Prostate gland (tissue), 2 donors: Measurements from ENCODE around the gene RARS1. TPM values are rescaled to one million over a fixed set of nuclear protein-coding genes. Genes with fewer than 3 reads are reported as not detected.

Experiments
- DNase-seq: peaks from one replicate; pipeline ENCODE4 v3.0.0-alpha.2; 2019; ENCODE audit warnings: low spot score
- H3K27ac ChIP-seq, 2 donors: fragments of 200-600 bp; sonication (generic); 2 replicates each; pipeline ENCODE4 v1.5.1; 2017 to 2019
- H3K27me3 ChIP-seq: fragments of 200-600 bp; sonication (generic); replicated peaks from 2 replicates; pipeline ENCODE4 v1.5.1; 2019; ENCODE audit not compliant: insufficient read depth
- H3K36me3 ChIP-seq, 2 donors: fragments of 200-600 bp; sonication (generic); 1 replicate in 1 of 2; 2 replicates in 1 of 2; pipeline versions ENCODE4 v1.5.1 to v1.8.1; 2017 to 2019
- H3K4me1 ChIP-seq: fragments of 200-600 bp; sonication (generic); replicated peaks from 2 replicates; pipeline ENCODE4 v1.5.1; 2019
- H3K4me3 ChIP-seq, 2 donors: fragments of 200-600 bp; sonication (generic); 2 replicates each; pipeline ENCODE4 v1.5.1; 2017 to 2019
- H3K9me3 ChIP-seq: fragments of 200-600 bp; sonication (generic); 2 replicates; pipeline ENCODE4 v1.5.1; 2017
- POLR2A ChIP-seq: fragments of 450-650 bp; IDR thresholded peaks from one replicate; pipeline ENCODE4 v1.6.1; 2016; ENCODE audit warnings: antibody characterized with exemption, mild to moderate bottlenecking
- POLR2AphosphoS5 ChIP-seq: sonication (generic); formaldehyde crosslinking; IDR thresholded peaks from one replicate; pipeline ENCODE4 v1.6.1; 2017; ENCODE audit warnings: antibody characterized with exemption
- WGBS: methylation state at CpG from one replicate; pipeline ENCODE4 v1.1.5; 2018; 5-methylcytosine and 5-hydroxymethylcytosine counted together
- intact Hi-C: fragments of 100-400 bp; cut with DNase I; formaldehyde crosslinking; loops from one replicate; pipeline ENCODE4 v1.14.2; 2022
- total RNA-seq, 2 donors: library from RNA; depleted of rRNA; stranded (reverse); fragments of >200 nt; gene quantifications; one replicate each; pipeline ENCODE4 v1.1.0, GENCODE V29; 2016
- TF ChIP-seq, protein P1 (sequence below), 4 experiments: fragments of 200-600 bp in 2 of 4; fragments of 450-650 bp in 2 of 4; sonication (generic) in 2 of 4; IDR thresholded peaks; 1 replicate in 3 of 4; 2 replicates in 1 of 4; pipeline ENCODE4 v1.5.1; 2016 to 2019; ENCODE audit warnings: antibody characterized with exemption in 4 of 4, mild to moderate bottlenecking in 2 of 4, moderate library complexity in 2 of 4

RARS1 gene
- total RNA-seq, 2 donors from 2014 or later: 71.6 to 86.6 TPM

DNA sequence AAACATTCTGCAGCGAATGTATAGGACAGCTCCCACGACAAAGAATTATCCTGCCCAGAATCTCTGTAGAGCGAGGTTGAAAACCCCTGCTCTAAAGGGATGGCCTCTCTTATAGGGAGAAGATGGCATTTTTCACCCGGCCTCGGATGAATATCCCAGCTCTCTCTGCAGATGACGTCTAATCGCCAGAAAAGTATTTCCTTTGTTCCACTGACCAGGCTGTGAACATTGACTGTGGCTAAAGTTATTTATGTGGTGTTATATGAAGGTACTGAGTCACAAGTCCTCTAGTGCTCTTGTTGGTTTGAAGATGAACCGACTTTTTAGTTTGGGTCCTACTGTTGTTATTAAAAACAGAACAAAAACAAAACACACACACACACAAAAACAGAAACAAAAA is 17.4 kb upstream of the RARS1 start:
- intact Hi-C loops: no loop called here
- Histone ChIP-seq H3K27ac (no peak overlapping the region), H3K9me3 (no peaks in the 10 kb centered on the region), H3K4me3 (no peak overlapping the region), H3K4me1 (no peaks in the 10 kb centered on the region), H3K27me3 (no peaks in the 10 kb centered on the region), H3K36me3 (peaks cover 0 to 2% of the 10 kb centered on the region in 2 donors)
- no peak for DNase-seq
- 91% methylated on average over 8 of the region's 8 CpGs for WGBS
- TF ChIP-seq POLR2AphosphoS5 (no peak), POLR2A (no peak)
- TF ChIP-seq, protein P1, sequence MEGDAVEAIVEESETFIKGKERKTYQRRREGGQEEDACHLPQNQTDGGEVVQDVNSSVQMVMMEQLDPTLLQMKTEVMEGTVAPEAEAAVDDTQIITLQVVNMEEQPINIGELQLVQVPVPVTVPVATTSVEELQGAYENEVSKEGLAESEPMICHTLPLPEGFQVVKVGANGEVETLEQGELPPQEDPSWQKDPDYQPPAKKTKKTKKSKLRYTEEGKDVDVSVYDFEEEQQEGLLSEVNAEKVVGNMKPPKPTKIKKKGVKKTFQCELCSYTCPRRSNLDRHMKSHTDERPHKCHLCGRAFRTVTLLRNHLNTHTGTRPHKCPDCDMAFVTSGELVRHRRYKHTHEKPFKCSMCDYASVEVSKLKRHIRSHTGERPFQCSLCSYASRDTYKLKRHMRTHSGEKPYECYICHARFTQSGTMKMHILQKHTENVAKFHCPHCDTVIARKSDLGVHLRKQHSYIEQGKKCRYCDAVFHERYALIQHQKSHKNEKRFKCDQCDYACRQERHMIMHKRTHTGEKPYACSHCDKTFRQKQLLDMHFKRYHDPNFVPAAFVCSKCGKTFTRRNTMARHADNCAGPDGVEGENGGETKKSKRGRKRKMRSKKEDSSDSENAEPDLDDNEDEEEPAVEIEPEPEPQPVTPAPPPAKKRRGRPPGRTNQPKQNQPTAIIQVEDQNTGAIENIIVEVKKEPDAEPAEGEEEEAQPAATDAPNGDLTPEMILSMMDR (IDR thresholded peaks at IDR 0.05): no peak

DNA sequence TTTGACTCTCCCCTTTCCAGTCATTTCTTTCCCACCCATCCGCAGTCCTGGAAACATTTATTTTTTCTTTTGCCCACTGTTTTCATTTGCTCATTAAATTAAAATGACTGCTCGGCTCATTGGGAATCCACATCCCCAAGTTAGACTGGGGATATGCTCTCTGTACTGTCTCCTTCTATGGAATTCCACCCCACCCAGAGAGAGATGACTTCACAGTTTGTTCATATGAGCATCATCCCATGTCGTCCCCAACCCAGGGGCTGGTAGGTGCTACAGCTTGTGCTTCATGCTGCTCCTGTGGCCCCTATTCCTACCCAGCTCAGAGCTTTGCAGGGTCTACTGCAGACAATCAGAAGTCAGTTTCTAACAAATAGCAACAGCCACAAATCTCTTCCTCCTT is 16.5 kb upstream of the RARS1 start:
- 84% methylated on average over 3 of the region's 3 CpGs for WGBS
- intact Hi-C loops: no loop called here
- DNase-seq: no peak
- Histone ChIP-seq H3K27ac (no peak overlapping the region), H3K4me1 (no peaks in the 10 kb centered on the region), H3K27me3 (no peaks in the 10 kb centered on the region), H3K36me3 (peaks cover 0 to 2% of the 10 kb centered on the region in 2 donors), H3K4me3 (no peak overlapping the region), H3K9me3 (no peaks in the 10 kb centered on the region)
- TF ChIP-seq, protein P1 (IDR thresholded peaks at IDR 0.05): no peak
- TF ChIP-seq POLR2AphosphoS5 (no peak), POLR2A (no peak)

DNA sequence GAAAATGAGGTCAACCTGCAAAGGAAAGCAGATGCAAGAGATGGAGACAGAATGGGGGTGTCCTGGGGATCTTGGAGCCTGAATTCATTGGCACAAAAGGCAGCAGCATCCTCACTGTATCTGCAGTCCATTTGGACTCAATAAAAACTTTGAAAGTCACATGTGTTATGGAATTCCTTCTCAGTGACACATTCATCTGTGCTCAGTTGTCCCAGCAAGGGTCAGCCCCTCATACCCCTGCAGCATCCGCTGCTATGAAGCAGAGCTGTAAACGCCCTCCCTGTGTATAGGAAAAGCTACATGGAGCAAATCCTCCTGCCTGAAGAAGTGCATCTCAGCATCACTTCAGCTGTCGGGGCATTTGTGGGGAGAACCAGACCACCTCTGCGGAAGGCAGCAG is 14.5 kb upstream of the RARS1 start:
- WGBS: 86% methylated on average over 4 of the region's 4 CpGs

DNA sequence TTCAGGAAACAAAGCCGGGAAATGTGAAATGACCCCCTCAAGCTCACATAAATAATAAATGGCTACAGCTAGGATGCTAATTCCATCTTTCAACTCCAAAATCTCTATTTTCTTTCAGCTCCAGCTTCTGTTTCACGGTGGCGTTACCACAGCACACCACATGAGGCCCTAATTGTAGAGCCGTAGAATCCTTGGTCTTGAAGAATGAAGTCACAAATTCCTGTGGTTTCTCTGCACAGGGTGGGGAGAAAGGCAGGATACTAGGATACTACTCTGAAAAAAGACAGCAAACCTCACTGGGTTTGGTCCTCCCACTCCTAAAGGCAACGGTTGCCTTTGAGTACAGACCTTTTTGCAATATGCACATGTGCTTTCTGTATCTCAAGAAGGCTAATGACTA is 13.9 kb upstream of the RARS1 start:
- Histone ChIP-seq H3K27ac (no peak overlapping the region), H3K4me3 (no peak overlapping the region), H3K4me1 (no peaks in the 10 kb centered on the region), H3K9me3 (no peaks in the 10 kb centered on the region), H3K27me3 (no peaks in the 10 kb centered on the region), H3K36me3 (no peaks in the 10 kb centered on the region)
- TF ChIP-seq POLR2A (no peak), POLR2AphosphoS5 (no peak)
- DNase-seq: no peak
- 64% methylated on average over 5 of the region's 5 CpGs for WGBS
- intact Hi-C loops: no loop called here

More for the DNA sequence above, 14.5 kb upstream of the RARS1 start:
- Histone ChIP-seq H3K36me3 (no peaks in the 10 kb centered on the region), H3K4me3 (no peak overlapping the region), H3K4me1 (no peaks in the 10 kb centered on the region), H3K27me3 (no peaks in the 10 kb centered on the region), H3K9me3 (no peaks in the 10 kb centered on the region), H3K27ac (no peak overlapping the region)
- DNase-seq: no peak
- TF ChIP-seq POLR2AphosphoS5: no peak
- no peak for TF ChIP-seq POLR2A
- TF ChIP-seq, protein P1 (IDR thresholded peaks at IDR 0.05): no peak
- intact Hi-C loops: no loop called here

DNA sequence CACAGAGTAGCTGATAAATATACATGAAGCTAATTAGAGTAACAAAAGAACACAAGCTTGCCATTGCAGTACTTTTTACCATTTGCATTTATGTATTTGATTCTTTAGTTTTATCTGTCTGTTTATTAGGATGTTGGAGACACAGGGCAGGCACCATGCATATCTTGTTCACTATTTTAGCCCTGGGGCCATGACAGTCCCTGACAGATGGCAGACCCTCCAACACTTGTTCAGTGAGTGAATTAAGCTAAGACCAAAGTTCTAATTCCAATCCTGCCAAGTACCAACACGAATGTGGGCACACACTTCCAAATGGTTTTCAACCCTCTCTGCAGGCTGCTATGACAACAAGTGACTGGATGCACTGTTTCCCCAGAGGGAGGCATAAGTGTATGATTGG is 12.0 kb upstream of the RARS1 start:
- Histone ChIP-seq H3K27me3 (no peaks in the 10 kb centered on the region), H3K9me3 (no peaks in the 10 kb centered on the region), H3K36me3 (no peaks in the 10 kb centered on the region), H3K4me3 (no peak overlapping the region), H3K27ac (no peak overlapping the region), H3K4me1 (no peaks in the 10 kb centered on the region)
- TF ChIP-seq POLR2AphosphoS5 (no peak), POLR2A (no peak)
- TF ChIP-seq, protein P1 (IDR thresholded peaks at IDR 0.05): no peak
- WGBS: 71% methylated on average over 1 of the region's 1 CpG
- DNase-seq: no peak
- intact Hi-C loops: no loop called here
